Aorta (tissue), 5 donors: Measurements from ENCODE around the gene ANKRD12. TPM values are rescaled to one million over a fixed set of nuclear protein-coding genes. Genes with fewer than 3 reads are reported as not detected.

ENCODE experiments used
- ATAC-seq: fragments of 200-7000 bp; cut with Tn5 transposase; one replicate; pipeline ENCODE4 v1.9.1; 2022; ENCODE audit warnings: moderate library complexity; ENCODE audit not compliant: low FRiP score
- DNase-seq, 2 donors: peaks; one replicate each; pipeline ENCODE4 v3.0.0-alpha.2; 2020
- H3K27ac ChIP-seq, 2 donors: one replicate each; pipeline ENCODE4 v1.5.1; 2013; ENCODE audit warnings: low read length in 2 of 2, mild to moderate bottlenecking in 2 of 2, moderate library complexity in 2 of 2, control low read depth in 1 of 2, inconsistent platforms in 1 of 2, low read depth in 1 of 2
- H3K27me3 ChIP-seq, 2 donors: one replicate each; pipeline ENCODE4 v1.6.1; 2013; ENCODE audit warnings: control low read depth in 1 of 2, low read length in 1 of 2, mild to moderate bottlenecking in 1 of 2, moderate library complexity in 1 of 2; ENCODE audit not compliant: insufficient read depth in 2 of 2, control insufficient read depth in 1 of 2
- H3K36me3 ChIP-seq, 2 donors: one replicate each; pipeline ENCODE4 v1.6.1; 2013; ENCODE audit warnings: control low read depth in 1 of 2, low read length in 1 of 2, mild to moderate bottlenecking in 1 of 2; ENCODE audit not compliant: insufficient read depth in 2 of 2, control insufficient read depth in 1 of 2
- H3K4me1 ChIP-seq, 2 donors: one replicate each; pipeline ENCODE4 v1.6.1; 2013; ENCODE audit warnings: low read length in 2 of 2, control low read depth in 1 of 2, mild to moderate bottlenecking in 1 of 2, moderate library complexity in 1 of 2; ENCODE audit not compliant: insufficient read depth in 2 of 2, control insufficient read depth in 1 of 2
- H3K4me3 ChIP-seq, 2 donors: one replicate each; pipeline ENCODE4 v1.5.1; 2013; ENCODE audit warnings: low read length in 2 of 2, control low read depth in 1 of 2, mild to moderate bottlenecking in 1 of 2
- H3K9me3 ChIP-seq: one replicate; pipeline ENCODE4 v1.6.1; 2013; ENCODE audit warnings: mild to moderate bottlenecking, low read length; ENCODE audit not compliant: control insufficient read depth
- WGBS, 2 donors: extraction: QIAGEN DNeasy Blood & Tissue Kit; methylation state at CpG; one replicate each; pipeline ENCODE4 v1.1.7; 2013; 5-methylcytosine and 5-hydroxymethylcytosine counted together
- intact Hi-C, 2 donors: fragments of 100-400 bp; cut with DNase I; formaldehyde crosslinking; loops; one replicate each; pipeline versions ENCODE4 v1.14.2 to v1.15.0; 2022
- polyA plus RNA-seq, 2 donors: library from polyadenylated mRNA; stranded (reverse); fragments of 200-250 nt; gene quantifications; one replicate each; pipeline ENCODE4 v1.2.3, GENCODE V29; 2013
- total RNA-seq, 2 donors: library from RNA; stranded (reverse); fragmentation: NEBNext Ultra II Directional; extraction: Animal tissue kit (Norgen Biotek cat#: 25700); gene quantifications; one replicate each; pipeline ENCODE4 v1.2.1, GENCODE V29; 2021
- donor health status: healthy with polysubstance abuse.
- donor health status: Bipolar disorder and iron deficiency.
- donor health status: DM: no; HTN: no; CAD: no.
- donor health status: DM: no; HTN: no; CAD: no.
- donor health status: DM: yes; HTN: yes; CAD: no.

ANKRD12 gene
- total and polyA plus RNA-seq, 4 donors, result 7.6 to 112 (median 50.0) TPM

GRCh38 chr18:9215221-9215933 lies 78.8 kb downstream of the ANKRD12 start:
- DNase-seq, result no peak
- 64 to 73% methylated on average over 6 of the region's 6 CpGs for WGBS, 2 donors
- no peak overlapping the region for H3K4me3 ChIP-seq
- peaks cover 0 to 5% of the 10 kb centered on the region in 2 donors for H3K36me3 ChIP-seq
- no peak overlapping the region for H3K27ac ChIP-seq
- H3K27me3 ChIP-seq, result no peaks in the 10 kb centered on the region
- H3K4me1 ChIP-seq, result peaks cover 0 to 2% of the 10 kb centered on the region in 2 donors
- ATAC-seq, result no peak
- intact Hi-C loops, result no loop called here
- no peaks in the 10 kb centered on the region for H3K9me3 ChIP-seq

DNA sequence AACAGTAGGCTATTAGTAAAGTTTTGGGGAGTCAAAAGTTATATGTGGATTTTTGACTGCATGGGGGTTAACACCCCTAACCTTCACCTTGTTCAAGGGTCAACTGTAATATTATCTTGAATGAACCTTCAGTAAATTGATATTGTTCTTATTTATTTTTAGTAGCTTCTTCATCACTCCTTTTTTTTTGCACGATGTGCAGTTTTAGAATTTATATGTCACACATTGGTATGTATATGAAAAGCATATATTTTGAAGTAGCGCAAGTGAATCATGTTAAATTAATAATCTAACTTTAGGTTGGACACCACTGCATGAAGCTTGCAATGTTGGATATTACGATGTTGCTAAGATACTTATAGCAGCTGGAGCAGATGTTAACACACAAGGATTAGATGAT lies 79.9 kb downstream of the ANKRD12 start:
- H3K4me3 ChIP-seq, result no peak overlapping the region
- peaks cover 0 to 2% of the 10 kb centered on the region in 2 donors for H3K4me1 ChIP-seq
- H3K27ac ChIP-seq, result no peak overlapping the region
- no peaks in the 10 kb centered on the region for H3K27me3 ChIP-seq
- peaks cover 0 to 5% of the 10 kb centered on the region in 2 donors for H3K36me3 ChIP-seq
- 98% methylated on average over 3 of the region's 3 CpGs for WGBS, 2 donors
- H3K9me3 ChIP-seq, result no peaks in the 10 kb centered on the region
- no peak for ATAC-seq
- no peak for DNase-seq
- intact Hi-C loops, result no loop called here

DNA sequence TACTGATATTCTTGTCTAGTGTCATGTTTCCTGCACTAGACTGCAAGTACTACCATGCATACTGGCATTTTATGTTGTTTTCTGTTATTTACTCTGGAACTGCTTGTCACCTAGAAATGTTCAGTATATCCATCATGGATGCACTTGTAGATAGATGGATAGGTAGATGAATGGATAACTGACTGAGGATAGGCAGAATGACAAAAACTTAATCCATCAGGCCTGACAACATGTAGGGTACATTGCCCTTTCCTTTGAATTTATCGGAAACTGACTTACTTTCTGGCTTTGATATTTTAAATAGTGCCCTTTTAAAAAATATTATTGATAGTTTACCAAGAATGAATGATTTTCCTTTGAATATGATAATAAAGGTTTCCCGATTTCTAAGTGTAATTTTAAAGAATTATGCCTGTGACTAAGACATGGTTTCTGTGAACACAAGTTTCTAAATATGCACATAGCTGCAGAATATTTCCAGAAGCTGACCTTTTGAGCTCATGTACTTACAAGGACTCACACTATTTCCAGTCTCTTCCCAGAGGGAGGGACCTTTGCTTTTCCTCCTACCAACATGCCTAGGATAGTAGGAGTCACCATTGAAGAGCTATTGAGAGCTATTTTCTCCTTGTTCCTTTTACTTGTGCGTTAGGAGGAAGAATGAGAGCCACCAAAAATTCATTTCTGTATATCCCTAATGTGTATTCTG lies 81.3 kb downstream of the ANKRD12 start:
- no peak overlapping the region for H3K4me3 ChIP-seq
- WGBS, 2 donors, result 81 to 83% methylated on average over 3 of the region's 3 CpGs
- peaks cover 0 to 9% of the 10 kb centered on the region in 2 donors for H3K36me3 ChIP-seq
- peak; percentile 65 for ATAC-seq
- DNase-seq, result no peak
- intact Hi-C loops, result no loop called here
- H3K9me3 ChIP-seq, result no peaks in the 10 kb centered on the region
- peaks cover 0 to 2% of the 10 kb centered on the region in 2 donors for H3K4me1 ChIP-seq
- H3K27ac ChIP-seq, result no peak overlapping the region
- H3K27me3 ChIP-seq, result no peaks in the 10 kb centered on the region

DNA sequence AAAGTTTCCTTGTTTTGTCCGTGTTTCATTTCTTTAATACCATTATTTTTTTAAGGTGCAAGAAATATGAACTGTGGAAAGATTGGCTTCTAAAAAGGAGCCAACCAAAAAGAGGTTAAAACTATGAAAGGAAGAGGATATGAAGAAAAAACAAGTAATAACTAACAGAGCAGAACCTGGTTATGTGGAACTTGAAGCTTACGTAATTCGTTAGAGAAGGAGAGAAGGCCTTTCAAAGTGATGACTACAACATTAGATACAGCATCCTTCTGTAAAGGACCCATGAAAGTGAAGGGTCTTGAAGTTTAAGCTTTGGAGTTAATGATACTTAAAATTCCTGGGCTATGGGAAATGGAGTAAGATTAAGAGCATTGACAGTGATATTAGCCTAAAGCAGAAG lies 84.5 kb downstream of the ANKRD12 start:
- WGBS, 2 donors, result 87 to 94% methylated on average over 3 of the region's 3 CpGs
- no peak overlapping the region for H3K27ac ChIP-seq
- DNase-seq (no peak), ATAC-seq (no peak)
- peaks cover 0 to 4% of the 10 kb centered on the region in 2 donors for H3K36me3 ChIP-seq
- H3K9me3 ChIP-seq, result no peaks in the 10 kb centered on the region
- intact Hi-C loops, result no loop called here
- H3K4me3 ChIP-seq, result no peak overlapping the region
- no peaks in the 10 kb centered on the region for H3K4me1 ChIP-seq
- no peaks in the 10 kb centered on the region for H3K27me3 ChIP-seq

DNA sequence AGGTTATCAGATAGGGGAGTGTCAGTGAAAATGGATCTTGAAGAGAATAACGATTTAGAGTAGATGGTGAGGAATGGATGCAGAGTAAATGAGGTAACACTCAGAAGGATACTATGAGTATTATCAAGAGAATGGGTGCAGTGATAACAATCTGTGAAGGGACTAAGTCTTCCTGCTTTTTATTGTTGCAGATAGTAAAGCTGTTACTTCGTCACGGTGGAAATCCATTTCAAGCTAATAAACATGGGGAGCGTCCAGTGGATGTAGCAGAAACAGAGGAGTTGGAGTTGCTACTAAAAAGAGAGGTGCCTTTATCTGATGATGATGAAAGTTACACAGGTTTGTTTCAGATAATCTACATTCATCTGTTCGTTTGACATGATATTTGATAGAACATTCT lies 85.1 kb downstream of the ANKRD12 start:
- no peak for ATAC-seq
- no peak overlapping the region for H3K27ac ChIP-seq
- H3K4me3 ChIP-seq, result no peak overlapping the region
- no peaks in the 10 kb centered on the region for H3K9me3 ChIP-seq
- whole genome bisulfite sequencing, 2 donors, result 93 to 95% methylated on average over 5 of the region's 5 CpGs
- no peaks in the 10 kb centered on the region for H3K27me3 ChIP-seq
- H3K36me3 ChIP-seq, result peaks cover 0 to 4% of the 10 kb centered on the region in 2 donors
- DNase-seq, result no peak
- intact Hi-C loops, result no loop called here
- H3K4me1 ChIP-seq, result no peaks in the 10 kb centered on the region

GRCh38 chr18:9223356-9223755 lies 86.8 kb downstream of the ANKRD12 start:
- Histone ChIP-seq H3K4me3 (no peak overlapping the region), H3K36me3 (peaks cover 0 to 4% of the 10 kb centered on the region in 2 donors), H3K9me3 (no peaks in the 10 kb centered on the region), H3K4me1 (no peaks in the 10 kb centered on the region), H3K27ac (no peak overlapping the region), H3K27me3 (no peaks in the 10 kb centered on the region)
- ATAC-seq (no peak), DNase-seq (no peak)
- 92 to 93% methylated on average over 5 of the region's 5 CpGs for WGBS, 2 donors
- intact Hi-C loops, result no loop called here

GRCh38 chr18:9226463-9226862 lies 89.9 kb downstream of the ANKRD12 start:
- no peak for DNase-seq
- intact Hi-C loops, result no loop called here

DNA sequence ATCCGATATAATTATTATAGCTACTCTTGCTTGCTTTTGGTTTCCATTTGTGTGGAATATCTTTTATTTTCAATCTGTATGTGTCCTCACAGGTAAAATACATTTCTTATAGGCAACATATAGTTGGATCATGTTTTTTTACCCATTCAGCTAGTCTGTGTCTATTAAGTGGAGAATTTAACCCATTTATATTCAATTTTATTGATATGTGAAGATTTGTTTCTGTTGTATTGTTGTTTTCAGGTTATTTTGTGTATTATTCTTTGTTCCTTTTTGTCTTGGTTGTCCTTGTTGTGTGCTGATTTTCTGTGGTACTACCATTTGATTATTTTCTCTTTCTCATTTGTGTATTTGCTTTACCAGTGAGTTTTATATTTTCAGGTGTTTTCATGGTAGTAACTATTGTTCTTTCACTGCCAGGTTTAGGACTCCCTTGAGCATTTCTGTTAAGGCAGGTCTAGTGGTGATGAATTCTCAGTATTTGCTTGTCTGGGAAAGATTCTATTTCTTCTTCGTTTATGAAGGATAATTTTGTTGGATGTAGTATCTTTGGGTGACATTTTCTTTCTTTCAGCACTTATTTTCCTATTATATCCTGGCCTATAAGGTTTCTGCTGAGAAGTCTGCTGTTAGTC lies 95.4 kb downstream of the ANKRD12 start:
- DNase-seq, result no peak
- no peak overlapping the region for H3K27ac ChIP-seq
- H3K27me3 ChIP-seq, result no peaks in the 10 kb centered on the region
- H3K9me3 ChIP-seq, result no peaks in the 10 kb centered on the region
- intact Hi-C loops, result no loop called here
- H3K4me3 ChIP-seq, result no peak overlapping the region
- 98 to 100% methylated on average over 2 of the region's 2 CpGs for WGBS, 2 donors
- no peak for ATAC-seq
- no peaks in the 10 kb centered on the region for H3K4me1 ChIP-seq
- peaks cover 0 to 6% of the 10 kb centered on the region in 2 donors for H3K36me3 ChIP-seq

More at GRCh38 chr18:9226463-9226862, 89.9 kb downstream of the ANKRD12 start:
- ATAC-seq, result no peak
- Histone ChIP-seq H3K4me3 (no peak overlapping the region), H3K27ac (no peak overlapping the region), H3K9me3 (no peaks in the 10 kb centered on the region), H3K27me3 (no peaks in the 10 kb centered on the region), H3K36me3 (peaks cover 0 to 4% of the 10 kb centered on the region in 2 donors), H3K4me1 (no peaks in the 10 kb centered on the region)
